H1 (cell line): Measurements from ENCODE around the gene CASZ1. TPM values are rescaled to one million over a fixed set of nuclear protein-coding genes. Genes with fewer than 3 reads are reported as not detected.

Experiments used
- CTCF ChIA-PET: fragments of 300-600 bp; sonication (Branson Sonifier 250); formaldehyde crosslinking; loops from one replicate; lab custom pipeline; 2021; ENCODE audit not compliant: partially characterized antibody; lab: Charles Lee
- POLR2A ChIA-PET: fragments of 300-600 bp; sonication (Branson Sonifier 250); formaldehyde crosslinking; loops from one replicate; lab custom pipeline; 2021; ENCODE audit warnings: inconsistent platforms; ENCODE audit not compliant: partially characterized antibody; lab: Charles Lee
- DNase-seq, 2 experiments: peaks; one replicate each; pipeline versions ENCODE4 v3.0.0 to v3.0.0-alpha.2; 2010 to 2022; ENCODE audit warnings: low spot score in 2 of 2, low read depth in 1 of 2, mixed read lengths in 1 of 2
- FAIRE-seq: peaks from 2 replicates; lab custom pipeline; 2011; peaks lifted over from hg19 to GRCh38; lab: Jason Lieb, UNC
- H2AFZ ChIP-seq: 2 replicates; pipeline ENCODE4 v1.8.1; 2012; ENCODE audit warnings: low read length, inconsistent platforms
- H2AK5ac ChIP-seq: 2 replicates; pipeline ENCODE4 v1.6.1; 2013; ENCODE audit warnings: low read depth, low read length
- H2BK120ac ChIP-seq: replicated peaks from 2 replicates; pipeline ENCODE3; 2013; ENCODE audit warnings: low read depth, low read length, inconsistent platforms
- H2BK12ac ChIP-seq: 2 replicates; pipeline ENCODE4 v1.6.1; 2013; ENCODE audit warnings: low read depth, low read length
- H2BK15ac ChIP-seq: 2 replicates; pipeline ENCODE4 v1.6.1; 2013; ENCODE audit warnings: low read length
- H2BK20ac ChIP-seq: 2 replicates; pipeline ENCODE4 v1.6.1; 2013; ENCODE audit warnings: low read length
- H2BK5ac ChIP-seq: 2 replicates; pipeline ENCODE4 v1.6.1; 2013; ENCODE audit warnings: low read depth, low read length
- H3K14ac ChIP-seq: 2 replicates; pipeline ENCODE4 v1.6.1; 2013; ENCODE audit warnings: inconsistent platforms; ENCODE audit not compliant: insufficient read length
- H3K18ac ChIP-seq: 2 replicates; pipeline ENCODE4 v1.6.1; 2013; ENCODE audit warnings: low read length; ENCODE audit errors: extremely low read depth
- H3K23ac ChIP-seq: 2 replicates; pipeline ENCODE4 v1.6.1; 2013; ENCODE audit warnings: inconsistent platforms; ENCODE audit not compliant: insufficient read length
- H3K23me2 ChIP-seq: 2 replicates; pipeline ENCODE4 v1.6.1; 2013; ENCODE audit warnings: low read depth, low read length
- H3K27ac ChIP-seq: 2 replicates; pipeline ENCODE4 v1.6.1; 2011; ENCODE audit warnings: low read depth, low read length, inconsistent platforms
- H3K27me3 ChIP-seq, 4 experiments: replicated peaks in 1 of 4; 1 replicate in 1 of 4; 2 replicates in 3 of 4; pipeline versions ENCODE4 v1.6.1 to v1.8.1; 2011 to 2013; ENCODE audit warnings: low read length in 3 of 4, mild to moderate bottlenecking in 3 of 4, inconsistent platforms in 2 of 4, mixed read lengths in 2 of 4, moderate library complexity in 1 of 4; ENCODE audit not compliant: control insufficient read depth in 3 of 4, insufficient read depth in 3 of 4; ENCODE audit errors: extremely low read depth in 1 of 4
- H3K36me3 ChIP-seq, 4 experiments: 2 replicates each; pipeline versions ENCODE4 v1.6.1 to v1.8.1; 2011 to 2013; ENCODE audit warnings: mild to moderate bottlenecking in 4 of 4, low read length in 3 of 4, moderate library complexity in 2 of 4, control low read depth in 1 of 4, inconsistent platforms in 1 of 4; ENCODE audit not compliant: insufficient read depth in 4 of 4, control insufficient read depth in 2 of 4
- H3K4ac ChIP-seq: replicated peaks from 2 replicates; pipeline ENCODE3; 2013; ENCODE audit warnings: low read length, low read depth, mixed read lengths, inconsistent platforms; ENCODE audit not compliant: insufficient read length
- H3K4me1 ChIP-seq, 4 experiments: replicated peaks in 1 of 4; 1 replicate in 1 of 4; 2 replicates in 3 of 4; pipeline versions ENCODE4 v1.6.1 to v1.8.1; 2011 to 2013; ENCODE audit warnings: low read length in 3 of 4, inconsistent platforms in 2 of 4, mixed read lengths in 1 of 4; ENCODE audit not compliant: insufficient read depth in 4 of 4, control insufficient read depth in 3 of 4
- H3K4me2 ChIP-seq, 2 experiments: 2 replicates each; pipeline versions ENCODE4 v1.6.1 to v1.8.1; 2011 to 2013; ENCODE audit warnings: low read depth in 2 of 2, low read length in 2 of 2, control low read depth in 1 of 2, inconsistent platforms in 1 of 2, mild to moderate bottlenecking in 1 of 2; ENCODE audit not compliant: insufficient read depth in 1 of 2
- H3K4me3 ChIP-seq, 4 experiments: fragments of 200-600, 300-600 bp in 1 of 4; sonication (generic), shearing (Covaris generic), sonication (Bioruptor Twin) in 1 of 4; 2 replicates each; pipeline versions ENCODE4 v1.5.1 to v1.8.1; 2011 to 2016; ENCODE audit warnings: low read length in 4 of 4, low read depth in 3 of 4, control low read depth in 2 of 4, inconsistent platforms in 2 of 4, mild to moderate bottlenecking in 2 of 4, mixed read lengths in 1 of 4, moderate library complexity in 1 of 4; ENCODE audit not compliant: insufficient read depth in 2 of 4; ENCODE audit errors: extremely low read depth in 1 of 4
- H3K56ac ChIP-seq: replicated peaks from 2 replicates; pipeline ENCODE3; 2013; ENCODE audit warnings: low read depth, mild to moderate bottlenecking, mixed read lengths, low read length, inconsistent platforms; ENCODE audit not compliant: insufficient read length
- H3K79me1 ChIP-seq: 2 replicates; pipeline ENCODE4 v1.6.1; 2013; ENCODE audit warnings: low read depth, low read length, control low read depth
- H3K79me2 ChIP-seq, 2 experiments: 2 replicates each; pipeline versions ENCODE4 v1.6.1 to v1.8.1; 2012 to 2013; ENCODE audit warnings: low read length in 2 of 2, mild to moderate bottlenecking in 2 of 2, inconsistent platforms in 1 of 2; ENCODE audit not compliant: insufficient read depth in 2 of 2, control insufficient read depth in 1 of 2
- H3K9ac ChIP-seq, 4 experiments: replicated peaks in 1 of 4; 1 replicate in 1 of 4; 2 replicates in 3 of 4; pipeline versions ENCODE4 v1.6.1 to v1.8.1; 2011 to 2013; ENCODE audit warnings: low read depth in 3 of 4, low read length in 3 of 4, control low read depth in 2 of 4, mild to moderate bottlenecking in 2 of 4, moderate library complexity in 2 of 4, inconsistent platforms in 1 of 4; ENCODE audit errors: extremely low read depth in 1 of 4
- H3K9me3 ChIP-seq, 2 experiments: 2 replicates each; pipeline versions ENCODE4 v1.6.1 to v1.8.1; 2012 to 2013; ENCODE audit warnings: mild to moderate bottlenecking in 2 of 2, moderate library complexity in 2 of 2, control low read depth in 1 of 2, inconsistent platforms in 1 of 2, low read depth in 1 of 2, low read length in 1 of 2, mixed read lengths in 1 of 2; ENCODE audit not compliant: insufficient read depth in 2 of 2
- H4K20me1 ChIP-seq, 2 experiments: replicated peaks in 1 of 2; 2 replicates each; pipeline versions ENCODE3 to v1.8.1; 2011 to 2013; ENCODE audit warnings: inconsistent platforms in 2 of 2, low read length in 2 of 2, mild to moderate bottlenecking in 1 of 2; ENCODE audit not compliant: insufficient read depth in 2 of 2, control insufficient read depth in 1 of 2
- H4K5ac ChIP-seq: 2 replicates; pipeline ENCODE4 v1.6.1; 2013; ENCODE audit warnings: low read length, low read depth, mixed read lengths, inconsistent platforms; ENCODE audit not compliant: insufficient read length
- H4K8ac ChIP-seq: 2 replicates; pipeline ENCODE4 v1.8.0; 2013; ENCODE audit warnings: mild to moderate bottlenecking, moderate library complexity, low read length, inconsistent platforms; ENCODE audit not compliant: insufficient read depth; ENCODE audit errors: extremely low read depth
- H4K91ac ChIP-seq: replicated peaks from 2 replicates; pipeline ENCODE3; 2013; ENCODE audit warnings: low read length, mixed read lengths, inconsistent platforms; ENCODE audit not compliant: insufficient read length
- BCL11A ChIP-seq, 2 experiments: IDR thresholded peaks; one replicate each; pipeline ENCODE4 v1.6.1; 2011; ENCODE audit warnings: low read depth in 2 of 2, low read length in 2 of 2, mild to moderate bottlenecking in 2 of 2
- JUND ChIP-seq: IDR thresholded peaks from 2 replicates; pipeline ENCODE4 v1.6.1; 2011; ENCODE audit warnings: mild to moderate bottlenecking, improper control_type of control experiment, low read length
- POLR2A ChIP-seq, 2 experiments: IDR thresholded peaks; 1 replicate in 1 of 2; 2 replicates in 1 of 2; pipeline ENCODE4 v1.6.1; 2011; ENCODE audit warnings: low read depth in 2 of 2, low read length in 2 of 2, mild to moderate bottlenecking in 2 of 2; ENCODE audit errors: control extremely low read depth in 1 of 2
- RFX5 ChIP-seq: IDR thresholded peaks from 2 replicates; pipeline ENCODE4 v1.6.1; 2011; ENCODE audit warnings: low read depth, low read length, improper control_type of control experiment, borderline replicate concordance
- RXRA ChIP-seq: IDR thresholded peaks from 2 replicates; pipeline ENCODE4 v1.6.1; 2011; ENCODE audit warnings: low read depth, mild to moderate bottlenecking, low read length, moderate library complexity; ENCODE audit not compliant: insufficient read depth
- SP4 ChIP-seq: IDR thresholded peaks from 2 replicates; pipeline ENCODE4 v1.6.1; 2012; ENCODE audit warnings: low read length, inconsistent platforms
- TAF1 ChIP-seq: IDR thresholded peaks from 2 replicates; pipeline ENCODE4 v1.6.1; 2011; ENCODE audit warnings: mild to moderate bottlenecking, low read depth, low read length
- TAF7 ChIP-seq: optimal IDR thresholded peaks from 2 replicates; pipeline ENCODE3; 2011; ENCODE audit warnings: low read depth, mild to moderate bottlenecking, inconsistent platforms, low read length, moderate library complexity, borderline replicate concordance
- WGBS, 2 experiments: shearing (Covaris generic) in 1 of 2; methylation state at CpG; one replicate each; pipeline versions ENCODE4 v1.1.6 to v1.1.7; 2013 to 2015; ENCODE audit warnings: low lambda C conversion rate in 2 of 2, mixed read lengths in 2 of 2, inconsistent platforms in 1 of 2, low coverage in 1 of 2, missing lambda C conversion rate in 1 of 2; ENCODE audit not compliant: insufficient replicate concordance in 2 of 2, insufficient coverage in 1 of 2, insufficient read length in 1 of 2; ENCODE audit errors: extremely low coverage in 1 of 2, missing lambda C conversion rate in 1 of 2; 5-methylcytosine and 5-hydroxymethylcytosine counted together
- polyA plus RNA-seq, 7 experiments: library from polyadenylated mRNA; depleted of rRNA in 3 of 7; stranded (reverse) in 5 of 7; unstranded in 2 of 7; fragments of >200 nt in 5 of 7; fragments of 200-250 nt in 2 of 7; gene quantifications; 1 replicate in 5 of 7; 2 replicates in 1 of 7; 4 replicates in 1 of 7; pipeline versions ENCODE4 v1.2.1 to v1.2.3, GENCODE V29; 2011 to 2013; ENCODE audit warnings: missing spikeins in 2 of 7, mixed read lengths in 2 of 7
- total RNA-seq: library from RNA; stranded (reverse); fragmentation: NEBNext Ultra II Directional; extraction: Animal tissue kit (Norgen Biotek cat#: 25700); gene quantifications from 2 replicates; pipeline ENCODE4 v1.2.1, GENCODE V29; 2021

CASZ1 gene
- total and polyA plus RNA-seq, 2 of the 8 experiments (the other 6 are each of a cell fraction or from before 2014, with no cell fraction given), result 4.4 to 7.7 TPM

DNA sequence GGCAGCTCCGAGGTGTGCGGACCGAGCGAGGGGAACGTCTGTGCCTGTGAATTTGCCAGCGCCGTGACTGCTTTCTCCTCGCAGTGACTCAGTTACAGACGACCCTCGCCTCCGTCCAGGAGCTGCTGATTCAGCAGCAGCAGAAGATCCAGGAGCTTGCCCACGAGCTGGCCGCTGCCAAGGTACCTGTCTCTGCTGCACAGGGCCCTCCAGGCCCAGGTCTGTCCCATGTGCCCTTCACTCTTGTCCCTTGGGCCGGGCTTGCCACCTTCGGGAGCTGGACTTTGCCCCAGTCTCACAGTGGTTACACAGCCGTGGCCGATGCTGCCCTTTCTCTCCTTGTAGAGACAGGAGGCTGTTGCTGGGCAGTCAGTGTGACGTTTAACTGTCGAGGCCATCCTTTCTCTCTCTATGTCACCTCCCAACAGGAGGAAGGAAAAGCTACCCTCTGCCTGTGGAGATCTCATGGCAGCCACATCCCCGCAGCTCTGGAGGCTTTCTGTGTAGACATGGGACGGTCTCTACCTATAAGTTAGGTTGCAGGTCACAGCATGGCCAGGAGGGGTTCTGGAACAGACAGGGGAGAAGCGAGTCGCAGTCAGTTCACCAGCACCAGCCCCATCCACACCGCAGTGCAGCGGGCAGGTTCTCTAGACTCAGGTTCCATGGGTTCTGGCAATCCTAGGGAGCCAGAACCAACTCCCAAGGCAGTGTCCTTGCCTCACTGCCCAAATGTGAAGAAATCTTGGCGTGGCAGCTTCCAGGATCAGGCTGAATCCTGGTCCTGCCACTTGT, 172.0 kb downstream of the CASZ1 start:
- FAIRE-seq (no peak), DNase-seq (no peak)
- Histone ChIP-seq H3K23me2 (no peaks in the 10 kb centered on the region; the same call in 1 of the 2 replicates), H3K27me3 (no peaks in the 10 kb centered on the region), H4K8ac (no peak overlapping the region), H3K4me2 (no peak overlapping the region), H2BK20ac (no peak overlapping the region), H3K4ac (no peak overlapping the region), H3K79me2 (no peaks in the 10 kb centered on the region), H3K79me1 (no peaks in the 10 kb centered on the region), H4K5ac (no peak overlapping the region), H2BK5ac (no peak overlapping the region), H3K4me3 (no peak overlapping the region), H3K36me3 (no peaks in the 10 kb centered on the region; a peak in 2 of 8 replicates), H3K14ac (no peak overlapping the region), H2BK12ac (no peak overlapping the region), H3K9me3 (no peaks in the 10 kb centered on the region), H4K20me1 (no peaks in the 10 kb centered on the region), H2BK15ac (no peak overlapping the region), H3K56ac (no peak overlapping the region), H3K18ac (no peak overlapping the region), H3K4me1 (0 out of 7 replicates have a peak, but pooled peaks cover 0 to 2% (median 0%) of the 10 kb centered on the region in 4 experiments), H3K27ac (no peak overlapping the region), H2AFZ (no peak overlapping the region), H3K23ac (no peak overlapping the region), H2AK5ac (no peak overlapping the region), H2BK120ac (no peak overlapping the region), H3K9ac (no peak overlapping the region), H4K91ac (no peak overlapping the region)
- POLR2A ChIA-PET, result no interaction called here
- 91% methylated on average over 24 of the region's 26 CpGs; no CpG with 5 or more reads in 1 of the 2 experiments for WGBS, 2 experiments
- no peak for TF ChIP-seq JUND
- no peak for TF ChIP-seq SP4
- no peak for TF ChIP-seq POLR2A (IDR thresholded peaks at IDR 0.05; ENCODE audit: control extremely low read depth in 1 of 2, low read depth in 2 of 2, low read length in 2 of 2)
- no peak for TF ChIP-seq RFX5
- no peak for TF ChIP-seq TAF7
- TF ChIP-seq RXRA, result no peak
- no peak for TF ChIP-seq TAF1
- TF ChIP-seq BCL11A (IDR thresholded peaks at IDR 0.05; ENCODE audit: low read depth in 2 of 2, low read length in 2 of 2), result no peak
- CTCF ChIA-PET, result interaction anchor here (0.6 to 2.9 kb wide), 7 partner anchors 13 to 252 kb away, joined by 3 to 9 read pairs (median 3); no protein-coding TSS in a partner anchor
